DMS79 treated with DMSO at 0.1 percent for 48 hours (cell line): Measurements from ENCODE around the gene S100P.

Source experiments
- DNase-seq: peaks from one replicate; lab custom pipeline; 2025; lab: John Stamatoyannopoulos, UW

Gene S100P

DNA sequence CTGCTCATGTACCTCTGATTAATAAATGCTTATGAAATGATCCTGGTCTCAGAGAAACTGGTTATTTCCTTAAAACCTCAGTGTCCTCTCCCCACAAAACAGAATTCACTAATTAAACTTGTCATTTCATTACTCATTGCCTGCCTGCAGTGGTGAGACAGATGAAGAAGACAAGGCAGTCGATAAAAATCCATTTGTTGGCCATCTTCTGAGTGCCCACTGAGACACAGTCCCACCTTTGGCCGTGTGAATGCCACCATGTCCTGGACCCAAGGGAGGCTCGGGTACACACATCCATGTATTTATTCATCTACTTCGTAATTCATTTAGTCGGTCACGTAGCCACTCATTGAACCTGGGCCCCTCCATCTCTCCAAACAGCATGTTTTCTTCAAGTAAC lies 3.5 kb downstream of the S100P start:
- no peak for DNase-seq

DNA sequence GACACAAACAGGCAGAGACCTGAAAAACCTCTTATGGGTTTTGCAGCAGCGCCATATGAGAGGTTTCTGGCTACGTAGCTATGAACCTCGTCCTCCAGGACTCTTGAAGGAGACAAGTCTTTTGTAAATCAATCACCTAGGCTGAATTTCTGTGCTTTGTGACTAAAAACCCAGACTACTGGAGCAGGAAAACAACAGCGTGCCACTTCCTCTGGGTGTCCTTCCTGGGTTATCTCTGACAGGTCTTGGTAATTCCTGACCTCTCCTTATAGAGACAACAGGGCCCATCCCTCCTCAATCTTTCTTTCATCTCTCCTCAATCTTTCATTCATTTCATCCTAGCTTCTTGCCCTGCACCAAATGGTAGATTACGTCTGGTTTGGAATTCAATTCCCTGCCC lies 5.7 kb downstream of the S100P start:
- DNase-seq = no peak

DNA sequence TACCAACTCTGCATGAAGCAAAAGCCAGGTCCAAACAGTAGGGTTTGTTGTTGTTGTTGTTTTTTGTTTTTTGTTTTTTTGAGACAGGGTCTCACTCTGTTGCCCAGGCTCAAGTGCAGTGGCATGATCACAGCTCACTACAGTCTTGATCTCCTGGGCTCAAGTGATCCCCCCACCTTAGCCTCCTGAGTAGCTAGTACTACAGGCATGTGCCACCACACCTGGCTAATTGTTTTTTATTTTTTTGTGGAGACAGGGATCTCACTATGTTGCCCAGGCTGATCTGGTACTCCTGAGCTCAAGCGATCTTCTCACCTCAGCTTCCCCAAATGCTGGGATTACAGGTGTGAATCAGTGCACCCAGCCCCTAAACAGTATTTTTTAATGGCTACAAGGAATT lies 6.2 kb downstream of the S100P start:
- DNase-seq = no peak

DNA sequence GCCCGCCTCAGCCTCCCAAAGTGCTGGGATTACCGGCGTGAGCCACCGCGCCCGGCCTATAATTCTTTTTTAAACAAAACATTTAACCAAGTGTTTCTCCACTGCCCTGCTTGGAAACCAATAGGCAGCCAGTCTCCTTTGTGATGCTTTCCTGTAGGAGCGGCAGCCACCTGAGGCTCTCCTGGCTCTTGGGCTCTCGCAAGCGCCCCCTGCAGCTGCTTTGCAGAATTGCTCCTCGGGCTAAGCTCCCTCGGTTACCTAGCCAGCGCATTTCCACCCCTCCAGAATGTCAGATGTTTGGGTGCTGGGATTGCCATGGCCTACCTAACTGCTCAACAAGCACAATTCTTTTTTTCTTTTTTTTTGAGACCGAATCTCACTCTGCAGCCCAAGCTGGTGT lies 7.7 kb downstream of the S100P start:
- DNase-seq = no peak

DNA sequence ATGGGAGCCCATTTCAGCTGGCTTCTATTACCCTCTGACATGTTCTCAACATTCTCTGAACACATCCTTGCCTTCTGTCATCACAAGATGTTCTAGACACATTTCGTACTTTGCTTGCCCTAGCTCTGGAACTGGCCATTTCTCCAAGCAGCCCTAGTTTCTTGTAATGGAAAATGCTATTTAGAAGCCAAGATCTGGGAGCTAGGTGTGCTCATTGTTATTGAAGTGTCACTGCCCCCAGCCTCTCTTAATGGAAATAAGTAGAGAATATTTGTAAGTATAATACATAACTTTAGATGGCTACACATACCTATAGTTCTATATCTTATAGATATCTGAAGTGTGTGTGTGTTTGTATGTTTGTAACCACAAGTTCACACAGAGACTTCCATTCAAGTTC lies 9.1 kb downstream of the S100P start:
- DNase-seq = no peak

DNA sequence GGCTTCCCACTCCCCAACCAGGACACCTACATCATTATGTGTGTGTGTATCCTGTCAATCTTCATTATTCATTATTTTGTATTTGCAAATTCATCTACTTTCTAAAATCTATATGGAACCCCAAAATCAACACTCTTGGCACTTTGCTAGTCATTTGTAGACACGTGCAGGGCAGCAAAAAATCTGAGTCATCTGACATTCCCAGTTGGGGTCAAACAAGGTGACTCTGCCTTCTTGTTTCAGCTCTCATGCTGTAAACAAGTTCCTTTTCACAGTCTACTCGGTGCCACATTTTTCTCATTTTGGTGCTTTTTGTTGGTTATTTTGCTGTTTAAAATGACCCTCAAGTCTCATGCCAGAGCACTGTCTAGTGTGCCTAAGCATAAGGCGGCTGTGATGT lies 10.1 kb downstream of the S100P start:
- no peak for DNase-seq

DNA sequence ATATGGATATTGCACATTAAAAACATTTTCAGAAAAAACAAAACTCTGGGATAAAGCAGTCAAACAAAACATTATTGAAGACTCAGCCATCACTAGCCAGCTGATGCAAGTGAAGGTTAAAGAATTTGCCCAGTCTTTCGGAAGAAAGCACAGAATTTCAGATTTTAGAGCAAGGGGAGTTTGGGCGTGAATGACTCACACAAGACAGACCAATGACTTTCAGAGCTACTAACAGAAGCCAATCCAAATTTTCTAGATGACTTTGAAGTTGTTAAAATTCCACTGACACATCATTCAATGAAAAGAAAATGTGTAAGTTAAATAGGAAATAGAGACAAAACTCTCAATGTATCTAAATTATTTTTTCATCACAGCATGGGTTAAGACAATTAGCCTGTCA lies 12.0 kb downstream of the S100P start:
- no peak for DNase-seq

DNA sequence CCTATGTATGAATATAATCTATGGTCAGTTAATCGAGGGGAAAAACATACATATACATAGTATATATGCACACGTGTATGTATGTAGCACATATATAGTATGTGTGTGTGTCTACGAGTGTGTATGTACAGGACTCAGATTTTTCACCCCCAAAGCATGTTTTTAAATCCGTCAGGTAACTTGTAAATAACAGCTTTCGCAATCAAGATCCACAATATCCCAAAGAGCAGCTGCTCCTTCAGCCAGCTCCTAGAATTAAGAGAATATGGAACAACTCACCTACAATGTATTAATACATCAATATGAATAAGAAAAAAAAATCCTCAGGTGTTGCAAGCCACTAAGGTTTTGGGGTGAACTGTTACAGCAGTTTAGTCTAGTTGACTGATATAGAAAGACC lies 12.5 kb downstream of the S100P start:
- no peak for DNase-seq

DNA sequence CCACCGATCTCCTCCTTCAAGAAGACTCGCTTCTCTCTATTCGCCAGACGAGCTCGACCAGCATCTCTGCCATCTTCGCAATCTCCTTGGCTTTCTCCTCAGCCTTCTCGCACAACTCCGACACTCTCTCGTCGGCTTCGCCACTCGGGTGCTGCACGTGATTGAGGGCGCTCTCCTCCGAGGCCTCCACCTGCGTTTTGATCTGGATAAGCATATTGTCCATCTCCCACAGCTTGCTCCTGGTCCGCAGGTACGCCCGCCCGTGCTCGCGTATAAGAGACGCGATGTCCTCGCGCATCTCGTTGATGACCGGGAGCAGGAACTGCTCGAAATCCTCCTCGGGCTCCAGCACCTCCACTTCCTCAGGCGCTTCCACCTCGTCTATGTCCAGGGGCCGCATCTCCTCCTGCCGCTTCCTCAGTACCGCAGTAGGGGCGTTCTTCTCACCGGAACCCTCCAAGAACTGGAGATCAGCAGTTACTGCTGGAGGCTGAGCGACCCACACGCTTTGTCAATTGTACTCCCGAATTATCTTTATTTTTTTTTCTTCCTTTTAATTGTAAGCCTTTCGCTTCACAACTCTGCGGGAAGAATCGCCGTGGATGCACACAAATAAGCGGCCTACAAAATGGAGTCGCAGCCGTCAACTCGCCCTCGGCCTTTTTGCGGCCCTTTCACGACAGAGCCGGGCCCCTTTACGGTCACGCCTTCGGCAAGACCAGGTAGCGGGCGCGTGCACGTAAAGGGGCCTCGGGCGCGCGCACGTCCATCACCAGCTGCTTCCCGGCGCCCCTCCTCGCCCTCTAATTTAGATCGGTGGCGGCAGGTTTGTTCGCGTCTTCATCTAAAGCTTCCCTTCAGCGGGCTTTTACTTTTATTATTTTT lies 15.8 kb downstream of the S100P start, which contains the start of gene MRFAP1L1:
Gene MRFAP1L1, minus strand, starts transcription at position 636 of the 885 bp plus-strand sequence. Its CDS starts 236 bp downstream, at position 400.
- DNase-seq = peak; percentile 83

DNA sequence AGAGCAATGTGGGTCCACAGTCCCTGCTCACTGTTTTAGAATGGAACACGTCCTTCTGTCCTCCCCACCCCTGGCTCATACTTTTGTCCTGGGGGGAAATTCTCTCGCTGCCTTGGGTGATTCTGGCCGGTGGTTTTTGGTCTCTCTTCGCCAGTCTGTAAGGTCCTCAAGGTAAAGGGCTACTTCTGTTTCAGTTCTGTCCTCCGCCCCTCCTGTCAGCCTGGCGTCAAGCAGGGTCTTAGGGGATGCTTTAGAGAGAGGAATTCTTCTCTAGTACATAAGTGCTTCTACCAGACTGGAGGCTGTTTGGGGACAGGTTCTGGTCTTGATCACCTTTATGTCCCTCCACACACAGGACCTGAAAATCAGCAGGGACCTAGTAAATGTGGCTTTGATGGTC lies 16.6 kb downstream of the S100P start:
- no peak for DNase-seq

DNA sequence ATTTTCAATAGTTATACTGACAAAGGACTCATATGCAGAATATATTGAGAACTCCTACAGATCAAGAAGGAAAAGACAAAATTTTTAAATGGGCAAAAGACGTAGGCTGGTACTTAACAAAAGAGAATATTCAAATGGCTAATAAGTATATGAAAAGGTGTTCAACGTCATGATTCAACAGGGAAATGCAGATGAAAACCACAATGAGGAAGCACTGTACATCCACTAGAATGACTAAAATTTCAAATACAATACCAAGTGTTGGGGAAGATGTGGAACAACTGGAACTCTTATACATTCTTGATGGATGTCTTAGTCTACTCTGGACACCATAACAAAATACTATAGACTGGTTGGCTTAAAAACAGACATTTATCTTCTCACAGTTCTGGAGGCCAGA lies 17.3 kb downstream of the S100P start:
- no peak for DNase-seq

DNA sequence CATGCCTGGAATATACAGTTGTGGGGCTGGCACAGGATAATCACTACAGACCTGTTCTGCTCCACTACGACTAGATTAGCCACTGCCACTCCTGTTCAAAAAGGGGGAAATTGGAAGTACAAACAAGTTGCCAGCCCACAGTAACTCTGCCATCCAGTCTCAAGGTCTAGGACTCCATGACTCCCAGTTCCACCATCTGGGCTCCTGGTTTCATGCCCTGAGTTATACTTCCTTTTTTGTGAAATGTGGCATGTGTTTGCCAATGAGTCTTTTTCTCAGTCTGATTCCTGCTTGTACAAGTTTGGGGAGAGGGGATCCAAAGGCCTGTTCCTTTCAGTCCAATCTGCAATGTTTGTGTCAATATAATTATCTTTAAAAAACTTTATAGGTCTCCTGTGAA lies 21.3 kb downstream of the S100P start:
- DNase-seq = no peak

DNA sequence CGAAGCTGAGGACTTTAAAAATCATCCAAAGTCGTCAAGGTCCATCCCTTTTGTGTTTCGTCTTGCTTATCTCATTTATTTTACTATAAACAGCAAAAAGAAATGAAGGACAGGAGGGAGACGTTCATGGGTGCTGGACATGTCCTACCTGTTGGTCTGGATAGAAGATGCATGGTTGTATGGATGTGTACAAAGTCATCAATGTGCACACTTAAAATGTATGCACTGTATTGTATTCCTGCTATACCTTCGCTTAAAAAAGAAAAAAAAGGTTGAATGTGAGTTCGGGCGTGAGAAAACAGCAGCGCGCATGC lies 22.0 kb downstream of the S100P start:
- no peak for DNase-seq

DNA sequence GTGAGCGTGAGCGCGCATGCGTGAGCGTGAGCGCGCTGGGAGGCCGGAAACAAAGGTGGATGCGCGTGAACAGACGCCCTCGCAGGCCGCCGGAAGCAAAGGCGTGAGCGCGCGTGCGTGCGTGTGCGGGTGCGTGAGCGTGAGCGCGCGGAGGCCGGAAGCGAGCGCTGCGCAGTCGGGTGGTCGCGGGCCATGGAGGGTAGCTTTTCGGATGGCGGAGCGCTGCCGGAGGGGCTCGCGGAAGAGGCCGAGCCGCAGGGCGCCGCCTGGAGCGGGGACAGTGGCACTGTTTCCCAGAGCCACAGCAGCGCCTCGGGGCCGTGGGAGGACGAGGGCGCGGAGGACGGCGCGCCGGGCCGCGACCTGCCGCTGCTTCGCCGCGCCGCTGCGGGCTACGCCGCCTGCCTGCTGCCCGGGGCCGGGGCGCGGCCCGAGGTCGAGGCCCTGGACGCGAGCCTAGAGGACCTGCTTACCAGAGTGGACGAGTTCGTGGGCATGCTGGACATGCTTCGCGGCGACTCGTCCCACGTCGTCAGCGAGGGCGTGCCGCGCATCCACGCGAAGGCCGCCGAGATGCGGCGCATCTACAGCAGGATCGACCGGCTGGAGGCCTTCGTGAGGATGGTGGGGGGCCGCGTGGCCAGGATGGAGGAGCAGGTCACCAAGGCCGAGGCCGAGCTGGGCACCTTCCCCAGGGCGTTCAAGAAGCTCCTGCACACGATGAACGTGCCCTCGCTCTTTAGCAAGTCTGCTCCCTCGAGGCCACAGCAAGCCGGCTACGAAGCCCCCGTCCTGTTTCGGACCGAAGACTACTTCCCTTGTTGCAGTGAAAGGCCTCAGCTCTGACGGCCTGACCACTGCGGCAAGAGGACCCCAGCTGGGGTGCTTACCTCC lies 22.6 kb downstream of the S100P start, which contains the start of gene BLOC1S4:
Gene BLOC1S4, plus strand, starts transcription at position 157 of the 894 bp plus-strand sequence. Its CDS starts 36 bp downstream, at position 193.
- DNase-seq = peak; percentile 44

DNA sequence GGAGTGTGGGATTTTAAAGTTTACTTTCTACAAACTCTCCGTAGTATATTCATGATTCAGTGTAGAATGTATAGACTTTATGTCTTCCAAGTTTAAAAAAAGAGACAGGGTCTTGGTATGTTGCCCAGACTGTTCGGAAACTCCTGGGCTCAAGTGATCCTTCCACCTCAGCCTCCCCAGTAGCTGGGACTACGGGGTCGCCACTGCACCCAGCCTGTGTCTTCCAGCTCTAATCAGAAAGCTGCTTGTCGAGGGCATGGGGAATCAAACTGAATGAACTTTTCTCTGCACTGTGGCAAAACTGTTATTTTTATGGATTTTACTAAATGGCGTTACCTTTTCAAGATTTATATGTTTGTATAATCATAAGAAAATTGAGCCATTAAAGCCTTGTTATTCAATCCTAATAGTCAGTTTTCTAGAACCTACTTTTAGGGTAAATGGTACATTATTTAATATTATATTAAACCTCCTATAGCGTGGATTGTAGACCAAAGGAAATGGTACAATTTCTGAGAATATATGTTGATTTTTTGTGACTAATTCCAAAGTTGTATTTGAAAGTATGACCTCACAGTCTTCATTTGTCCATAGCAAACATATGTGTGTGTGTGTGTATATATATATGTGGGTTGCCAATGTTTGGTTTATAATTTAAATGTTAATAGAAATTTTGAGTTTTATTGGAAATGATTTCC lies 23.4 kb downstream of the S100P start:
- no peak for DNase-seq

DNA sequence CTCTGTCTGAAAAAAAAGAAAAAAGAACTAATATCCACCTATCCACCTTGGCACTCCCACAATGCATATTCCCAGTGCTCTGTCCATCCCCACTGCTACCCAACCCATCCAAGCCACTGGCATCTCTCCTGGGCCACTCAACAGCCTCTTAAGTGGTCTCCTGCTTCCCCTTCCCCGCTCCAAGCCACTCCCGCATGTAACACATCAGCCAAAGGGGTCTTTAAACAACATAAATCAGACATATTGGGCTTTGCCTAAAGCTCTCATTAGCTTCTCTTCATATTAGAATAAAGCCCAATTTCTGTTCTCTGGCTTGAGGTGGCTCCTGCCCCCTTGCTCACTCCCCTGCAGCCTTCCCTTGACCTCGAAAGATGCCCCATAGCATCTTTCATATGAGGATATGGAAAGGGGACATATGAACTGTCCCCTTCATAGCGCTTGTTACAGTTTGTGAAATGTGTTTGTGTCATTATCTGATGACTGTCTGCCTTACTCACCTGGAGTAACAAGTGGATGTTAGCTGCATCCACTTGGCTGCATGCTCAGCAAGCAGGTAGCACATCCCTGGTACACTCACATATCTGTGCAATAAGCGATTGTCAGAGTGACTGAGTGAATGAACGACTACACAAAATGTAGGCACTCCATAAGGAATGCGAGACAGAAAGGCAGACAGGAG lies 25.4 kb downstream of the S100P start:
- DNase-seq = no peak

DNA sequence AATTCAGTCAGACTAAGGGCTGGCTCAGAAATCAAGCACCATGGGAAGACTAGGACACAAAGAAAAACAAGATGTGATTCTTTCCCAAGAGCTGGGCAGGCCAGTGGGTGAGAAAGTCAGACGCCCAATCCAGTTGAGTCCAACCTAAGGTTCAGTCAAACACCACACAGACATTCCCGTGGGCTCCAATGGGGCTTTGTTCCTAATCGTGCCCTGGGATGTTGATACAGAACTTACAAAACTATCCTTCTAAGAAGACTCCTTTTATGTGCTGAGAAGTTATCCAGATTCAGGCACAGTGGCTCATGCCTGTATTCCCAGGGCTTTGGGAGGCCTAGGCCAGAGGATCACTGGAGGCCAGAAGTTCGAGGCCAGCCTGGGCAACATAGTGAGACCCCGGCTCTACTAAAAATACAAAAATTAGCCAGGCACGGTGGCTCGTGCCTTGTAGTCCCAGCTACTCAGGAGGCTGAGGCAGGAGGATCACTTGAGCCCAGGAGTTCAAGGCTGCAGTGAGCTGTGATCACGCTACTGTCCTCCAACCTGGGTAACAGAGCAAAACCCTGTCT lies 26.0 kb downstream of the S100P start:
- DNase-seq = no peak

DNA sequence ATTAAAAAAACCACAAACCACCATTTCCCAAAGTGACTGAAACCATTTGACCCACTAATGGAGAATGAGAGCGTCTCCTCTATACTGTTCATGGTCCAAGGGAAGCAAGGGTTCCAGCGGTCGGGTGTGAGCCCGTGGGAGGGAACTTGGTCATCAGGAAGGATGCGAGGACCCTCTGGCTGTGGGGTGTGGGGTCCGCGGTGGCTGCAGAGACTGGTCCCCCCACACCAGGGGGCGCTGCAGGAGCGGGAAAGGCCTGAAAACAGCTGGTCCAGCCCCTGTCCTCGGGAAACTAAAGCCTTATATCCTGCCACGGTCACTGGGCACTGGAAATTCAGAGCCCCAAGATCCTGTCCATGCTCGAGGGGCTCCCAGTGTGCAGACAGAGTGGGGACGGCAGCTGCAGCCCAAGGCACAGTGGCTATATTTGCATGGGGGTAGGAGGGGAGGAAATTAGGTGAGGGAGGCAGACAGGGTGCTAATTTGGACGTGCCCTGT lies 26.6 kb downstream of the S100P start:
- DNase-seq = peak; percentile 3

DNA sequence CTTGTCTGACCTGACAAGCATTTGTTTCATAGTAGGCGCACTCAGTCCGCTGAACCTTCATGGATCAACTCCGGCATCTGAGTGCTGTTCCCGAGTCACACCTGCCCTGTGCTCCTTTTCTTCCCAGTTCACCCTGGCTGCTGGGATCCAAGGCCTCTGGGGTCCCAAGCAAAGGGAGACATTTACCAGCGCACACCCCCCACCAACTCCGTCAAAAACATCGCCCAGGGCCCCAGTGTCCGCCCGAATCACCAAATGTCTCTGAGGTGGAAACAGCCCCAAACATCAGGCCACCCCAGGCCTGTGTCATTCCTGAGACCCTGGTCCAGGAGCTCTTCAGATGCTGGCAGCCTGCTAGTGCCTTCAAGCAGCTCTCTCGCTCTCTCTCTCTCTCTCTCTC lies 27.4 kb downstream of the S100P start:
- no peak for DNase-seq

DNA sequence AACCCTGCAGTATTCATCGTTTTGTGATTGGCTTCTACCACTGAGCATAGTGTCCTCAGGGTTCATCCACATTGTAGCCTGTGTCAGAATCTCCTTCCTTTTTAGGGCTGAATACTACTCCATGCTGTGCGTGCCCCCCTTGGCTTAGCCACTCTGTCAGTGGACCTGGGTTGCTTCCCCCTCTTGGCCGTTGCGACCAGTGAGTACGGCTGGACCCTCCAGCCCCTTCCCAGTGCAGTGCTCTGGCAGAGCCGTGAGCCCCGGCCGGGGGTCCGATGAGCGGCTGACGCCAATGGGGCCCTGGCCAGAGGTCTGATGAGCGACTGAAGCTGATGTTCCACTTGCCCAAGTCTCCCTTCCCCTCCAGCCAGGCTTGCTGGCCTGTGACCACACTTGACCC lies 29.2 kb downstream of the S100P start:
- no peak for DNase-seq

DNA sequence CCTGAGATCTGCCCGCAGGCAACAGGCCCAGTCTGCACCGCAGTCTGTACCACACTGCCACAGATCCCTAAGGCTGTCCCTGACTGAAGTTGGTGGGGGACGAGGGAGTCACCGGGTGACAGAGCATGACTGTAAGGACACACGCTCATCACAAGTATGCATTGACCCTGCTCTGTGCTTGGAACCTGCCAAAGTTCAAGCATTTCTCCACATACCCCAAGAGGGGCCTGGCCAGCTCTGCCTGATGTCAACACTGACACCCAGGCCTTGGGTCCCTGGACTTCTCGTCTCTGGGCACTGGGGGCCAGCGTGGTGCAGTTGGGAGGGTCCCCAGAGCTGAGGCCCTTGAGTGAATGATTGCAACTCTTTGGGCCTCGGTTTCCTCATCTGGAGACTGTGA lies 30.2 kb downstream of the S100P start:
- DNase-seq = no peak
